ENCODE measurements around the gene HOXD13.

The HOXD13 gene

GRCh38 chr2:176072951-176073904 lies 19.3 kb upstream of the HOXD13 start:
- no peaks in the 10 kb centered on the region for H3K36me3 ChIP-seq (ENCODE audit: control insufficient read depth, insufficient read depth, low read length)
- H3K27me3 ChIP-seq (ENCODE audit: control insufficient read depth, insufficient read depth, low read length), result peaks cover 100% of the 10 kb centered on the region
- no peak overlapping the region for H3K4me3 ChIP-seq (ENCODE audit: low read depth, low read length)
- H3K27ac ChIP-seq (ENCODE audit: low read depth, low read length), result no peak overlapping the region
- 0 out of 2 replicates have a peak, but pooled peaks cover under 1% of the 10 kb centered on the region for H3K4me1 ChIP-seq (ENCODE audit: control insufficient read depth, insufficient read depth, low read length)
- H3K9ac ChIP-seq (ENCODE audit: low read length), result no peak overlapping the region
- H3K9me3 ChIP-seq (ENCODE audit: control insufficient read depth, insufficient read depth, low read depth, low read length), result 0 out of 2 replicates have a peak, but pooled peaks cover 3% of the 10 kb centered on the region

- Histone ChIP-seq H3K4me3 (ENCODE audit: low read depth, low read length) (0 out of 2 replicates have a peak overlapping the region, but pooled peaks have one; percentile 13), H3K9ac (ENCODE audit: low read length) (no peak overlapping the region), H3K9me3 (ENCODE audit: control insufficient read depth, insufficient read depth, low read depth, low read length) (no peaks in the 10 kb centered on the region), H3K4me1 (ENCODE audit: control insufficient read depth, insufficient read depth, low read length) (no peaks in the 10 kb centered on the region), H3K27me3 (ENCODE audit: control insufficient read depth, insufficient read depth, low read length) (peaks cover 98% of the 10 kb centered on the region), H3K36me3 (ENCODE audit: control insufficient read depth, insufficient read depth, low read length) (no peaks in the 10 kb centered on the region), H3K27ac (ENCODE audit: low read depth, low read length) (no peak overlapping the region)
These were observed 17.5 kb upstream of the HOXD13 start for GRCh38 chr2:176074919-176075425.

GRCh38 chr2:176075481-176075880 lies 17.0 kb upstream of the HOXD13 start:
- Histone ChIP-seq H3K36me3 (ENCODE audit: control insufficient read depth, insufficient read depth, low read length) (no peaks in the 10 kb centered on the region), H3K4me1 (ENCODE audit: control insufficient read depth, insufficient read depth, low read length) (0 out of 2 replicates have a peak, but pooled peaks cover under 1% of the 10 kb centered on the region), H3K9ac (ENCODE audit: low read length) (no peak overlapping the region), H3K27ac (ENCODE audit: low read depth, low read length) (no peak overlapping the region), H3K9me3 (ENCODE audit: control insufficient read depth, insufficient read depth, low read depth, low read length) (no peaks in the 10 kb centered on the region), H3K27me3 (ENCODE audit: control insufficient read depth, insufficient read depth, low read length) (peaks cover 96% of the 10 kb centered on the region), H3K4me3 (ENCODE audit: low read depth, low read length) (peak overlapping the region; percentile 13)

- no peak overlapping the region for H3K4me3 ChIP-seq (ENCODE audit: low read depth, low read length)
- H3K27ac ChIP-seq (ENCODE audit: low read depth, low read length), result no peak overlapping the region
- peaks cover 96% of the 10 kb centered on the region for H3K27me3 ChIP-seq (ENCODE audit: control insufficient read depth, insufficient read depth, low read length)
- H3K36me3 ChIP-seq (ENCODE audit: control insufficient read depth, insufficient read depth, low read length), result no peaks in the 10 kb centered on the region
- no peaks in the 10 kb centered on the region for H3K9me3 ChIP-seq (ENCODE audit: control insufficient read depth, insufficient read depth, low read depth, low read length)
- H3K4me1 ChIP-seq (ENCODE audit: control insufficient read depth, insufficient read depth, low read length), result peaks cover 7% of the 10 kb centered on the region; the same call in 1 of the 2 replicates
- H3K9ac ChIP-seq (ENCODE audit: low read length), result no peak overlapping the region
These were observed 16.5 kb upstream of the HOXD13 start for GRCh38 chr2:176076063-176076462.

DNA sequence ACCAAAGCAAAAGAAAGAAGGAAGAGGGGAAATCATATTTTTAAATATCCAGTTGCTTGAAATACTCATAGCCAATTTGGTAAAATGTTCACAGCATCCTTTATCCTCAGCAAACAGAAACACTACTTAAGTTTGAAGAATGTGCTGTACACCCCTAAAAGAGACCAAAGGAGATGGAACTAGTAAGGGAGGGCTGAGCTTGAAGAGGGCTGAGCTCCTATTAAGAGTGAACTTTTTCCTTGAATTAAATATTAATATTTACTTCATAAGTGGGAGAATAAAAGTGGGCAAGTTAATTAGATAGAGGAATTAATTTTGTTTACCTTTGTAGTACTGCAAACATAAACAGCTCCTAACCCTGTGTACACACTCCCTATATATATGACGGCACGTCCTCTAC lies 15.7 kb upstream of the HOXD13 start:
- no peak overlapping the region for H3K9ac ChIP-seq (ENCODE audit: low read length)
- H3K9me3 ChIP-seq (ENCODE audit: control insufficient read depth, insufficient read depth, low read depth, low read length), result no peaks in the 10 kb centered on the region
- H3K4me3 ChIP-seq (ENCODE audit: low read depth, low read length), result no peak overlapping the region
- peaks cover 96% of the 10 kb centered on the region for H3K27me3 ChIP-seq (ENCODE audit: control insufficient read depth, insufficient read depth, low read length)
- H3K27ac ChIP-seq (ENCODE audit: low read depth, low read length), result no peak overlapping the region
- no peaks in the 10 kb centered on the region for H3K36me3 ChIP-seq (ENCODE audit: control insufficient read depth, insufficient read depth, low read length)
- peaks cover 7% of the 10 kb centered on the region; the same call in 1 of the 2 replicates for H3K4me1 ChIP-seq (ENCODE audit: control insufficient read depth, insufficient read depth, low read length)

- Histone ChIP-seq H3K36me3 (ENCODE audit: control insufficient read depth, insufficient read depth, low read length) (no peaks in the 10 kb centered on the region), H3K4me3 (ENCODE audit: low read depth, low read length) (peak overlapping the region; percentile 62), H3K4me1 (ENCODE audit: control insufficient read depth, insufficient read depth, low read length) (peaks cover 22% of the 10 kb centered on the region), H3K9ac (ENCODE audit: low read length) (no peak overlapping the region), H3K9me3 (ENCODE audit: control insufficient read depth, insufficient read depth, low read depth, low read length) (no peaks in the 10 kb centered on the region), H3K27me3 (ENCODE audit: control insufficient read depth, insufficient read depth, low read length) (peaks cover 96% of the 10 kb centered on the region), H3K27ac (ENCODE audit: low read depth, low read length) (no peak overlapping the region)
These were observed 13.8 kb upstream of the HOXD13 start for GRCh38 chr2:176078541-176079284.

DNA sequence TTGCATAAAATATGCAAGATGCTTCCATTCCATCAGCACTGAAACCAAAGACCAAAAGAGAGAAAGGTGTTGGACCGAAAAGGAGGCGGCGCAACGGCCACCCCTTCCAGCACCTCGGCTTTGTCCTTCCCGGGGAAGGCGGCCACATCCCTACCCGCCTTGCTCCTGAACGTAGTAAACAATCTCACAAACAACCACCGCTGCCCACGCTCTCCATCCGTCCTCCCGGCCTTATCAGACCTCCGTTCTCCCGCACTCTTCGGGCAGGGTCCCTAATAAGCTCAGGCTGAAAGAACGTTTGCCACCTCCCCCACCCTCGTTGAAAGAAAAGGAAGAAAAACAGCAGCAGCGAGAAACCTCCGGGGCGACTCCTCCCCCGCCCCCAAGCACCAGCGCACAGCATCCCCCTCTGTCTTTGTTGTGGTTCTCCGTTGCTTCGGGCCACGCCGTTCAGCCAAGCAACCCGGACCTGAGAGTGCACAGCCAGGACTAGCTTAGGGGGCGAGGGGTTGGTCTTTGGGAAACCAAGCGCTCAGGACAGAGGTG lies 13.2 kb upstream of the HOXD13 start:
- no peak overlapping the region for H3K9ac ChIP-seq (ENCODE audit: low read length)
- H3K27ac ChIP-seq (ENCODE audit: low read depth, low read length), result no peak overlapping the region
- peak overlapping the region; percentile 62 for H3K4me3 ChIP-seq (ENCODE audit: low read depth, low read length)
- no peaks in the 10 kb centered on the region for H3K9me3 ChIP-seq (ENCODE audit: control insufficient read depth, insufficient read depth, low read depth, low read length)
- H3K36me3 ChIP-seq (ENCODE audit: control insufficient read depth, insufficient read depth, low read length), result no peaks in the 10 kb centered on the region
- peaks cover 96% of the 10 kb centered on the region for H3K27me3 ChIP-seq (ENCODE audit: control insufficient read depth, insufficient read depth, low read length)
- peaks cover 23% of the 10 kb centered on the region for H3K4me1 ChIP-seq (ENCODE audit: control insufficient read depth, insufficient read depth, low read length)

- Histone ChIP-seq H3K36me3 (ENCODE audit: control insufficient read depth, insufficient read depth, low read length) (no peaks in the 10 kb centered on the region), H3K9me3 (ENCODE audit: control insufficient read depth, insufficient read depth, low read depth, low read length) (no peaks in the 10 kb centered on the region), H3K4me3 (ENCODE audit: low read depth, low read length) (peak overlapping the region; percentile 62), H3K9ac (ENCODE audit: low read length) (no peak overlapping the region), H3K27ac (ENCODE audit: low read depth, low read length) (no peak overlapping the region), H3K27me3 (ENCODE audit: control insufficient read depth, insufficient read depth, low read length) (peaks cover 96% of the 10 kb centered on the region), H3K4me1 (ENCODE audit: control insufficient read depth, insufficient read depth, low read length) (peaks cover 28% of the 10 kb centered on the region)
These were observed 12.5 kb upstream of the HOXD13 start for GRCh38 chr2:176079831-176080539.

GRCh38 chr2:176080540-176081375 lies 11.8 kb upstream of the HOXD13 start:
- Histone ChIP-seq H3K9ac (ENCODE audit: low read length) (no peak overlapping the region), H3K27ac (ENCODE audit: low read depth, low read length) (no peak overlapping the region), H3K27me3 (ENCODE audit: control insufficient read depth, insufficient read depth, low read length) (peaks cover 96% of the 10 kb centered on the region), H3K9me3 (ENCODE audit: control insufficient read depth, insufficient read depth, low read depth, low read length) (no peaks in the 10 kb centered on the region), H3K4me1 (ENCODE audit: control insufficient read depth, insufficient read depth, low read length) (peaks cover 36% of the 10 kb centered on the region), H3K4me3 (ENCODE audit: low read depth, low read length) (peak overlapping the region; percentile 49), H3K36me3 (ENCODE audit: control insufficient read depth, insufficient read depth, low read length) (no peaks in the 10 kb centered on the region)

Measured in HUES6 (cell line).